Kidney epithelial cell (primary cell): Measurements from ENCODE around the gene PRELID3B. TPM values are rescaled to one million over a fixed set of nuclear protein-coding genes. Genes with fewer than 3 reads are reported as not detected.

Source experiments
- DNase-seq: peaks from one replicate; pipeline ENCODE4 v3.0.0-alpha.2; 2010; ENCODE audit warnings: low read depth
- H3K27me3 ChIP-seq: 2 replicates; pipeline ENCODE4 v1.6.0; 2011; ENCODE audit warnings: low read length; ENCODE audit not compliant: control insufficient read depth, insufficient read depth
- H3K36me3 ChIP-seq: 2 replicates; pipeline ENCODE4 v1.5.1; 2011; ENCODE audit warnings: low read length; ENCODE audit not compliant: control insufficient read depth, insufficient read depth
- H3K4me3 ChIP-seq: 2 replicates; pipeline ENCODE4 v1.5.1; 2011; ENCODE audit warnings: low read depth, mild to moderate bottlenecking, control low read depth, low read length
- CTCF ChIP-seq: IDR thresholded peaks from 2 replicates; pipeline ENCODE4 v1.5.1; 2011; ENCODE audit warnings: mild to moderate bottlenecking, moderate library complexity, low read length, control low read depth, inconsistent platforms; ENCODE audit not compliant: insufficient read depth, poor library complexity, severe bottlenecking
- total RNA-seq: library from RNA; depleted of rRNA; stranded (reverse); fragments of >200 nt; gene quantifications from 2 replicates; pipeline ENCODE4 v1.2.3, GENCODE V29; 2015

Gene PRELID3B
- total RNA-seq, 1 donor from 2014 or later, result 61.5 TPM

- no peaks in the 10 kb centered on the region for H3K36me3 ChIP-seq
- H3K27me3 ChIP-seq, result no peaks in the 10 kb centered on the region
- TF ChIP-seq CTCF, result no peak
- DNase-seq, result no peak
- no peak overlapping the region for H3K4me3 ChIP-seq
These were observed 39.6 kb downstream of the PRELID3B start for GRCh38 chr20:59002874-59003399.

GRCh38 chr20:59002388-59002787 lies 40.2 kb downstream of the PRELID3B start:
- Histone ChIP-seq H3K4me3 (no peak overlapping the region), H3K36me3 (peaks cover 1% of the 10 kb centered on the region), H3K27me3 (no peaks in the 10 kb centered on the region)
- DNase-seq, result no peak
- no peak for TF ChIP-seq CTCF

GRCh38 chr20:59001449-59002171 lies 41.0 kb downstream of the PRELID3B start:
- H3K4me3 ChIP-seq, result no peak overlapping the region
- H3K36me3 ChIP-seq, result peaks cover 1% of the 10 kb centered on the region

GRCh38 chr20:59001068-59001448 lies 41.5 kb downstream of the PRELID3B start:
- Histone ChIP-seq H3K27me3 (no peaks in the 10 kb centered on the region), H3K4me3 (no peak overlapping the region), H3K36me3 (peaks cover 3% of the 10 kb centered on the region)
- no peak for DNase-seq
- no peak for TF ChIP-seq CTCF

More at GRCh38 chr20:59001449-59002171, 41.0 kb downstream of the PRELID3B start:
- no peak for TF ChIP-seq CTCF
- no peaks in the 10 kb centered on the region for H3K27me3 ChIP-seq
- DNase-seq, result no peak

GRCh38 chr20:59000326-59000725 lies 42.3 kb downstream of the PRELID3B start:
- Histone ChIP-seq H3K4me3 (no peak overlapping the region), H3K27me3 (no peaks in the 10 kb centered on the region), H3K36me3 (peaks cover 3% of the 10 kb centered on the region)
- TF ChIP-seq CTCF, result no peak
- no peak for DNase-seq

GRCh38 chr20:58998656-58999055 lies 43.9 kb downstream of the PRELID3B start:
- TF ChIP-seq CTCF, result no peak
- Histone ChIP-seq H3K27me3 (no peaks in the 10 kb centered on the region), H3K36me3 (peaks cover 3% of the 10 kb centered on the region), H3K4me3 (no peak overlapping the region)
- DNase-seq, result no peak
